ENCODE measurements around the gene SCAMP1.
"Not testable (repeated sequence)": the region's sequence is repeated elsewhere in the genome, so short reads cannot be mapped to it uniquely, and the experiment has no call there.

Gene SCAMP1

GRCh38 chr5:78424665-78425064 is 64.2 kb downstream of the SCAMP1 start:
- DNase-seq (ENCODE audit: low read depth) = no peak

DNA sequence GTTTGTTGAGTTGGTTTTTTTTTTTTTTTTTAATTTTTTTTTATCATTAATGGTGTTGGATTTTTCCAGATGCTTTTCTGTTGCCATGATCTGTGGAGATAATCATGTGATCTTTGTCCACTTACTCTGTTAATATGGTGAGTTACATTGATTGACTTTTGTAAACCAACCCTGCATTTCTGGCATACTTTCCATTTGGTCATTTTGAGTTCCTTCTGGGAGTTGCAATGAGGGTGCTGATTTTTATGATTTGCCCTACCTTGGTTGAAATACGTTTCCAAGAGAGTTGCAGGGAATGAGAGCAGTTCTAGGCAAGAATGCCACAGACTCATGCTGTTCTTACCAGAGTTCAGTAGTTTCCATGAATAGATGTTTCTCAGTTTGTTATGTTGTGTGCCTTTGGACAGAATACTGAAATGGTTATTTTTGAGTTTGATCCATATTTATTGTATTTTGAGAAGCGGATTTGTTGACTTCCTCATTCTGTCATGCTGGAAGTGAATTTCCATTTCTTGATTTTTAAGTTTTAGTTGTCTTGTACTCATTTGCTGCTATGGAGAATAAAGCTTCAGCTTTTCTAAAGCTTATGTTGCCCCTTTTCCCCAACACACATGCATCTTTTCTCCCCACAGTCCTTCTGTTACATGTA is 69.0 kb downstream of the SCAMP1 start:
- no peak for DNase-seq (ENCODE audit: low read depth)

DNA sequence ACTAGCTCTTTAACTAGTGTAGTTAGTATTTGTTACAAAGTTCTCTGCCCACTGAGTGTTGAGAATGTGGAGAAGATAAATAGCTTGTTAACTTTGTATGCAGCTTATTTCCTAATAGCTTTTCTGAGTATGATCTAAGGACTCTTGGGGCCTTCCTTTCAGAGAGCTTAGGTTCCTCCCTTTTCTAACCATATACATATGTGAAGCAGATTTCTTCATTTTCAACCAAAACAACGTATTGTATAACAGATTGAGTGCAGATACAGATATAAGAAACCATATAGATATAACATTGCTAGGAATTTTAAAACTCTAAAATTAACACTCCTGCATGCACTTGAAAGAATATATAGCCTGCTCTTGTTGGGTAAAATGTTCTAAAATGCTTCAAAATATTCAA is 70.4 kb downstream of the SCAMP1 start:
- no peak for DNase-seq (ENCODE audit: low read depth)

- no peak for DNase-seq (ENCODE audit: low read depth)
Measured at GRCh38 chr5:78433972-78434371, 73.6 kb downstream of the SCAMP1 start.

DNA sequence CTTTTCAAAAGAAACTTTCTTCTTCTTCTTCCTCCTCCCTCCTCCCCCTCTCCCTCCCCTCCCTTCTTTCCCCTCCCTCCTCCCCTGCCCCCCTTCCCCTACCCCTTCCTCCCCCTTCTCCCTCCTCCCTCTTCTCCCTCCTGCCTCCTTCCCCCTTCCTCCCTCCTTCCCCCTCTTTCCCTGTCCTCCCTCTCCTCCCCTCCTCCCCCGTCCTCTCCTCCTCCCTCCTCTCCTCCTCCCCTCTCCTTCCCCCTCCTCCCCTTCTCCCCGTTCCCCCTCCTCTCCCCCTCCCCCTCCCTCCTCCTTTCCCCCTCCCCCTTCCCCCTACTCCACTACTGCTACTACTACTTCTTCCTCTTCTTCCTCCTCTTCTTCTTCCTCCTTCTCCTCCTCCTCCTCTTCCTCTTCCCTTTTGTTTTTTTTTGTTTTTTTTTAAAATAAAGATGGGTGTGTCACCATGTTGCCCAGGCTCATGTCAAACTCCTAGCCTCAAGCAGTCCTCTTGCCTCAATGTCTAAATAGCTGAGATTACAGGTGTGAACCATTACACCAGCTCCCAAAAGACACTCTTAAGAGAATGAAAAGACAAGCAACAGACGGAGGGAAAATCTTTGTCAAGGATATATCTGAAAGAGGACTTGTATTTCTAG is 87.5 kb downstream of the SCAMP1 start:
- no peak for DNase-seq (ENCODE audit: low read depth)

DNA sequence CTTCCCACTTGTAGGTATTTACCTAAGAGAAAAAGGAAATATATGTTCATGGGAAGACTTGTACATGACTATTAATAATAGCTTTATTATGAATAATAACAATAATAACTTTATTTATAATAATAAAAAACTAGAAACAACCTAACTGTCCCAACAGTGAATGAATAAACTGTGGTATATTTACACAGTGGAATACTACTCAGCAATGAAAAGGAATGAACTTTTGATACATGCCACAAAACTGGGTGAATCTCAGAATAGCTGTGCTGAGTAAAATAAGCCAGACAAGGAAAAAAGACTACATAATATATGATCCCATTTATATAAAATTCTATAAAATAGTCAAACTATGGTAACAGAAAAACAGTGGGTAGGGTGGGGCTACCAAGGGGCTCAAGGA is 88.7 kb downstream of the SCAMP1 start:
- DNase-seq (ENCODE audit: low read depth) = no peak

GRCh38 chr5:78457507-78457906 is 97.1 kb downstream of the SCAMP1 start:
- not testable (repeated sequence) for DNase-seq (ENCODE audit: low read depth)

DNA sequence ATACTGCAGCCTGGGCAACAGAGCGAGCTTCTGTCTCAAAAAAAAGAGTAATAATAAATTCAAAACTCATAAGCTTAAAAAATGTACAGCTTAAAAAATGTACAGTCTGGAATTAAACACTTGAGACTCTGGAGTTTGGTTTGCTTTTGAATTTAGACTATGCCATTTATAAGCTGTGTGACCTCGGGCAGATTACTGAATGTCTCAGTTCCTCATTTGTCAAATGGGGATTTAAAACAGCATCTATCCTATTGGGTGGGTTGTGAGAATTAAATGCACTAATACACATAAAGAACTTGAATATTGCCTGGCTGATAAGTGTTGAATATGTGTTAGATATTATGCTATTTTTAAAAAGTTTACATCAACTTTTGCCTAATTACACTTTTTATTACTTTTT is 98.4 kb downstream of the SCAMP1 start:
- DNase-seq (ENCODE audit: low read depth) = no peak

- DNase-seq (ENCODE audit: low read depth) = no peak
Measured at GRCh38 chr5:78467140-78467539, 106.7 kb downstream of the SCAMP1 start.

GRCh38 chr5:78467752-78468357 is 107.4 kb downstream of the SCAMP1 start:
- no peak for DNase-seq (ENCODE audit: low read depth)

DNA sequence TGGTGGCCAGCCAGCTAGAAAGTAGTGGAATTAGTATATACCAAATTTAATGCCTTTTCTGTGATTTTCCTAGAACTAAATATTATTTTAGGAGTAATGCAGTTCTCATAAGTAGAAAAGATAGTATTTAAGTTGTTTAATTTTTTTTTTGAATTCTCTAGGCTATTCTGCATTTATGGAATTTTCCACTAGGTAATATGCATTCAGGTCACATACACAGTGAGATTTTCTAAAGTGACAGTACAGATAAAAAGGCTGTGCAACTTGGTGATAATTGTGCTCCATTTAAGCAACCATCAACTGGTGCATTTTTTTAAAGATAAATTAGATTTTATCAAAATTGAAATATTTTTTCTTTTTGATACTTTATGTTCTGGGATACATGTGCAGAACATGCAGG is 111.5 kb downstream of the SCAMP1 start:
- DNase-seq (ENCODE audit: low read depth) = no peak

- no peak for DNase-seq (ENCODE audit: low read depth)
Measured at GRCh38 chr5:78472469-78473106, 112.2 kb downstream of the SCAMP1 start.

DNA sequence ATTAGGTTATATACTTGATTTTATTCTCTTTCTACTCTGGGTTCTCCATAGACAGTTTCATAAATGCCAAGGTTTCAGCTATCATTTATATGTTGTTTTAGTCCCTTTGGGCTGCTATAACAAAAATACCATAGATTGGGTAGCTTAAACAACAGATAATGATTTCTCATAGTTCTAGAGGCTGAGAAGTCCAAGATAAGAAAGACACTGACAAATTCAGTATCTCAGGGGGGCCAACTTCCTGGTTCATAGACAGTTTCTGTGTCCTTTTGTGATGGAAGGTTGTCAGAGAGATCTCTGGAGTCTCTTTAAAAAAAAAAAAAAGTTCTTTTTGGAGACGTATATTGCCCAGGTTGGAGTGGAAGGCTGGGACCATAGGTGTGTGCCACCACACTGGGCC is 113.3 kb downstream of the SCAMP1 start:
- no peak for DNase-seq (ENCODE audit: low read depth)

GRCh38 chr5:78475370-78475769 is 115.0 kb downstream of the SCAMP1 start:
- DNase-seq (ENCODE audit: low read depth) = no peak

GRCh38 chr5:78476795-78477194 is 116.4 kb downstream of the SCAMP1 start:
- DNase-seq (ENCODE audit: low read depth) = no peak

DNA sequence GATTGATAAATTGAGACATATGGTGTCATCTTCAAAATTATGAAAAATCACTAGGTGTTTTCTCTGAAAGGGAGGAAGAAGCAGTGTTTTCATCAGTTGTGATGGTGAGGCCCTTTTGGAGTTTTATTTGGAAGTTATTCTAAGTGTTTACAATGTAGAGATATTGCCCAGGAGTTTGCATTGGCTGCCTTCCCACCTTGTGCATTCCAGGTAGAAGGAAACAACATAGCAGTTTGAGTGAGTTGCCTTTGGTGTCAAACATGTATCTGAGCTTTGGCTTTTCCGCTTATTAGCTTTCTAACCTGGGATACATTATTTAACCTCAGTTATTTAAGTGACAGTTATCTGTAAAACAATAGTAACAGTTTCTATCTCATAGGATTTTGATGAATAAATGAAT is 122.5 kb downstream of the SCAMP1 start:
- no peak for DNase-seq (ENCODE audit: low read depth)

DNA sequence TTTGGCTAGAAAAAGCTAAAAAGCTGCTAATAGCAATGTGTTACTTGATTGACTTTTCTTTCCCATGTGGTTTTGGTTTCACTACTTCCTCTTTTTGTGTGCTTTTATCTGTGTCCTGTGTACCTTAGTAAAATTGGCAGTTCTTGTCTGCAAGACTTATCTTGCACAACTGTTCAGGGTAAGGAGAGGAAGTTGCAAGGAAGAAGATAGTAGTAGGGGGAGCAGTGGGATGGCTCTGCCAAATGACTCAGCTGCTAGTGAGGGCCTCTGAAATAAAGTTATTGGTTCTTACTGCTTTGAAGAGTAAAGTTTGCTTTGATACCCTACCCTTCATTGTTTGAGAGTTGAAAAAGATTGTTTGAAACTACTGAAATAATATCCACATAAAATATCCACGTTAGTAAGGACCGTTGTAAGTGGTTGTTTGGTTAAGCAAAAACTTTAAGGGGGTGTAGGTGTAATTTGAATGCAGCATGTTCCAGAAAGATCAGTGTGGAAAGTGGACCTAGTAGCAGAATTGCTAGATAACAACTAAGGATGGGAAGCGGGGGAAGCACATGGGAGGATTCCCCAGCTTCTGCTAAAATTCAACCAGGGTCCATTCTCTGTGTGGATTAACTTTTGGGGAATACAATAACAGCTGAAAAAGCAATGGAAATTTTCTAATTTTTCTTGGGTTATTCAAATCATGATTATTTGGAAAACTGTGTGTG is 123.5 kb downstream of the SCAMP1 start:
- no peak for DNase-seq (ENCODE audit: low read depth)

DNA sequence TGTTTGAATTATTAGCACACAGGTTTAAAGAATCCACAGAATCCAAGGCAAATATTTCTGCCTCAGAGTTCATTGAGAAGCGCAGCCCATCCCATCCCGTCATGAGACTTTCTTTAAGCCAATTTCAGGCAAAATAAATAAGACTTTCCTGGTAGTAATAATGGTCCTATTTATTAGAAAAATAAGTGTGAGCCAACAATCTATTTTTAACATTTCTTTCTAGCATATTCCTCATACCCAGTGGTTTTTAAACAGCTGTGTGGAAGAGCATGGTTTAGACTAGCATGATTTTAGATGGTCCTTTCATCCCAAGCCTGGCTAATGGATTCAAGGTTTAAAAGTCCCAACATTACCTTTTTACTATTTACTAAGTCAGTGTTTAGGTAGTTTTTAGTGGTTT is 125.8 kb downstream of the SCAMP1 start:
- no peak for DNase-seq (ENCODE audit: low read depth)

- DNase-seq (ENCODE audit: low read depth) = no peak
Measured at GRCh38 chr5:78487846-78488245, 127.4 kb downstream of the SCAMP1 start.

DNA sequence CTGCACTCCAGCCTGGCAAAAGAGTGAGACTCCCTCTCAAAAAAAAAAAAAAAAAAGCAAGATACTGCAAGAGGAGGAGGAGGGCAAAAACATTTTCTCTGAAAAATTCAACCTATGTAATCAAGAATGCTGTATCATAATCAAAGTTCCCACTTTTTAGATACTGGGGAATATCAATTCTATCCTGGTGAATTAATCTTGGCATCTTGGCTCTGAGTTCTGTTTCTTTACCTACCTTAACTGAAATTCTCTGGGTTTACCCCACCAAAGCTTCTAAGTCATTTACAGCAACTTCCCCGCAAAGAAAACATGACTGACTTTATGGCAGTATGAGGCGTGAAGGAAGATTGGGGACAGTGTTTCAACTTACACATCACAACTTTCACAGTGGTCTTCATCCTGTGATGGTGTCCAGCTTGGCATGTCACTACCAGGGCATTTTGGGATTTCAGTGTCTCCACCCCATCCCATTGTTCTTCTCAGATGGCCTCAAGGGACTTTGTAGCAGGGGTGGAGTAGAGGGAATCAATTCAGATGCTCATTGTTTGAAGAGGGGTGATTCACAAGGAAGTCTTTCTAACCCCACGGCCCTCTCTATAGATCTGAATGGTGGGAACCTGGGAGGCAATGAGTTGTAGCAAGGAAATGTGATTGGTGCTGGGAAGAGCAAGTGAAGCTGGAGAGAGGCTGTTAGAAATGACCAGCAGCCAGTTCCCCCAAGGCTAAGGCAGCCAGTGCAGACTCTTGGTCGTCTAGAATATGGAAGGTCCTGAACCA is 130.5 kb downstream of the SCAMP1 start:
- DNase-seq (ENCODE audit: low read depth) = no peak

GRCh38 chr5:78492224-78492623 is 131.8 kb downstream of the SCAMP1 start:
- DNase-seq (ENCODE audit: low read depth) = no peak

DNA sequence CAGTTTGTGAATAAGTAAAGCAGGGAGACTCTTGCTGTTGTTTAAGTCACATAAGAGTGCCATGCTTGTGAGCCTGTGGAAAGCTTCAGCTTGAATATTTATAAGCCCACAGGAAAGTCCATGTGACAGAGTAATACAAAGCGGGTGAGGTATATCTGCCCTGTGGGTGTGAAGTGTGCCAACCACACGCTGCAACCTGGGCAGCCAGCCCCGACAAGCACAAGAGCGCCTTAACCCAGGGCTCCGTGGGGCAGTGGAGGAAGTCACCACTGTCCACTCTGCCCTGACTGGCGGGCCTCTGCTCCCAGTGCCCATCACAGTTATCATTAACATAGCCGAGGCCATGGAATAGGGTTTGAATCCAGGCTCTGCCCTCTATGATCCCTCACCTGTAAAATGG is 132.2 kb downstream of the SCAMP1 start:
- DNase-seq (ENCODE audit: low read depth) = no peak
